Ovary (tissue), 3 donors: ENCODE results near the gene SSH3.

Experiments used
- CTCF ChIP-seq, 3 donors: fragments of 450-650 bp in 2 of 3; fragments of 200-600 bp in 1 of 3; IDR thresholded peaks; one replicate each; pipeline versions ENCODE4 v1.5.1 to v1.8.0; 2016 to 2022; ENCODE audit warnings: antibody characterized with exemption in 3 of 3, mild to moderate bottlenecking in 1 of 3
- EP300 ChIP-seq: sonication (generic); formaldehyde crosslinking; IDR thresholded peaks from one replicate; pipeline ENCODE4 v1.6.1; 2017; ENCODE audit warnings: antibody characterized with exemption
- POLR2A ChIP-seq: fragments of 450-650 bp; IDR thresholded peaks from one replicate; pipeline ENCODE4 v1.6.1; 2017; ENCODE audit warnings: antibody characterized with exemption, mild to moderate bottlenecking, moderate library complexity
- donor health status: DM: no; HTN: no; CAD: no.

DNA sequence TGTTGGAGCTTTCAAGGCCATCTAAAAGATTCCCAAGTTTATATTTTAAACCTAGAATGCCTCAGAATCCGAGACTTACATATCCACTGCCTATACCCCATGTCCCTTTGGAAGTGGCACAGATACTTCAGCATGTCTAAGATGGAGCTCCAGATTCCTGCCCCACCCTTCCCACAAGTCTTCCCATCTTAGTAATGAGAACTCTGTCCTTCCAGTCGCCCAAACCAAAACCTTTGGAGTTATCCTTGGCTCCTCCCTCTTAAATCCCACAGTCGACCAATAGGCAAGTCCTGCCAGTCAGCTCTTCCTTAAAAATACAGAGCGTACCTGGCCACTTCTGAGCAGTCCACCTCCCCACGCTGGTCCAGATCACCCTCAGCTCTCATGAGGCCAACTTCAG, 45.7 kb downstream of the SSH3 start:
- TF ChIP-seq CTCF (IDR thresholded peaks at IDR 0.05): no peak
- no peak for TF ChIP-seq EP300
- TF ChIP-seq POLR2A: no peak
